GM18909 (cell line): ENCODE results near the gene ZNF831.

Experiments
- ATAC-seq: cut with Tn5 transposase; IDR thresholded peaks from one replicate; pipeline ENCODE4 v1.9.1; 2021; ENCODE audit warnings: mild to moderate bottlenecking; ENCODE audit not compliant: unreplicated experiment, poor library complexity

The ZNF831 gene

DNA sequence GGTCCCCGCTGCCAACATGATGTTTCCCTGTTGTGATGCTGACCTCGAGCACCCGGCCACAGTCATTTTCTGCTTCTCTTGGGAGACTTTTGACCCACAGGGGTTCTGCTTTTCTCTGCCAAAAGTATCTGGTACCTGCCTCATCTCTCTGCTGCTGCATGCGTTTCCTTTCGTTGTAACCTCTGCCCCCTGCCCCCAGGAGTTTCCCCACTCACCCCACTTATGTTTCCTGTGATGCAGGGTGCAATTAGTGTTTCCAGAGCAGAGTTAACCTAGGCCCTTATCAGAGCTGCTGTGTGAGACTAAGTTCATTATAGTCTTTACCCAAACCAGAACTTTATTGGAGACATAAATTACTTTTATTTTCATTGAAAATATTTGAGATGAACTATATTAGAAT, 71.6 kb downstream of the ZNF831 start:
- ATAC-seq, result no peak

DNA sequence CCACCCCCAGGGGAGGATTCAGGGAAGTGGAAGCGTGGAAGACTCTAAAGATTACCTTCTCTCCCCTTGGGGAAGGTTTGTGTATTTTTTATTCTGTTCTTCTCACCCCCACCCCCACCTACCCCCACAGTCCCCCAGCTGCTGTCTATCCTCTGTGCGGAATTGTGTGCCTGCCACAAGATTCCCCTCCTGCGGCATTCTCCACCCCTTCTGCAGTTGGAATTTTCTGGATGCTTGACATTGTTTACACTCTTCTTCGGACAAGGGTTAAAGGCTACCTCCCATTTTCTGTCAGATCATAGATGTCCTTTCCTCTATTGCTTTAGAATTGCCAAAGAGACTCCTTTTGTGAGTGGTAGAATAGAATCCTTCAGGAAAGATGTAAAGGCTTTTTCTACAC, 76.4 kb downstream of the ZNF831 start:
- no peak for ATAC-seq

DNA sequence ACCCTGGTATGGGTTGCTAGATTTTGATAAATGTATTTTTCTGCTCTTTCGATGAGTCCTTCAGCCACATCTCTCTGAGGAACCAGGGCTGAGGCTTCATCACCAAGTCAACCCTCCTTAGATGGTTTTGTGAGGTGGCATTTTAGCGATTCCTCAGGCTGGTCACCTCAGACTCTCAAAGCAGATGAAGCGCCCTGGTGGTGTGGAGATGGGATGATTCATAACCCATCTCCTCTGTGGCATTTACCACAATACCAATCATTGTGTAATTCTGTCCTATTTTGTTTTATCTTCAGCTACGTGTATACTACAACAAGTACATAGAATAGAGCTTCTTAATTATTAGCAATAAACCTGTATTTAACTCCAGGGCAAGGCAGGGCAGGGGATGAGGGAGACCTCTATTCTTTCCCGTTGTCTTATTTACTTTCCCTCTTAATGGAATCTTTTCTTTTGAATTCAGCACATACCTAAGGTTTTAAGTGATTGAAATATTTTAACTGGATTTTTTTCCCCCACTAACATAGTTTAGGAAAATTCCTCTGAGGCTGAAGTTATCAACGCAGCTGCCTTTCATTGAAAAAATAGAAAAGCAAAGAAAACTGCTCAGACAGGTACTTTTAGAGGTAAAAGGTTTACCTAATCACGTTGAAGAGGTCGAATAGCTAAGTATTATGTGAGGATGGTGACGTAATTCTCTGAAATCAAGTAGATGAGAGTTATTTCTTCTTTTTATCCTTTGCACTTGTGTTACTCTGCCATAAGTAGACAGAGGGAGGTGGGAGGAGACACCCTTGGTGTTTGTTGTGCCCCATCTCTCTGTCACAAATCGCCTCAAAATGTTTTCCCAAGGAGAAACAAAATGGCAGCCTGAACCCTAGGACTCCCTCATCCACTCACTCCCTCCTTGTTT, 79.3 kb downstream of the ZNF831 start:
- no peak for ATAC-seq

DNA sequence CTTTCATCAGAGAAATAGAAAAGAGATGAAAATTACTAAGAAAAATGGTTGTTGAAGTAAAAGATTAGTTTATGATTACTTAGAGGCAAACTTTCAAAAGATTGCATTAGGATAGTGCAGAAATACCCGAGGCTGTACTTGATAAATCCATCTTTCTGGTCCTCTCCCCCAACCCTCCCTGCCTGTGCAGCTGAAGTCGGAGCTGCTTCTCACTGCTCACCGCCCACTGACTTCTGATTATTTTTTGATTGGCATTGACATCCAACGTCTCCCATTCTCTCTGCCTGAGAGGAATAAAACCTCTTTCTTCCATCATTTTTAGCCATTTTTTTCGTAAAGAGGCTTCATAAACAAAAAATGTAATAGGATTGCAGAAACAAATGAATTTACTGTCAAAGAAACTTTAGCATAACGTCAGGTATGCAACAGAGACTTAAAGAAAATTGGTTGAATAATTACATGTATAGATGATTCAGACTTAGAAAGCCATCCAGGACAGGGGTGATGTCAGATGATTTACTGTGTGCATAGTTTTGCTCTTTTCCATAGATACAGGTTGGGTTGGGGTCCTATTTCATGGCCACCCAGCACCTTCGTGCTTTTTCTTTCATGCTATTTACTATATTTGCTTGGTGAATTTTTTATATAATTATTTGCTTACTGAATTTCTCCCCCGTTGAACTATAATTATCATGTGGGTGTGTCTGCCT, 83.2 kb downstream of the ZNF831 start:
- ATAC-seq, result no peak

DNA sequence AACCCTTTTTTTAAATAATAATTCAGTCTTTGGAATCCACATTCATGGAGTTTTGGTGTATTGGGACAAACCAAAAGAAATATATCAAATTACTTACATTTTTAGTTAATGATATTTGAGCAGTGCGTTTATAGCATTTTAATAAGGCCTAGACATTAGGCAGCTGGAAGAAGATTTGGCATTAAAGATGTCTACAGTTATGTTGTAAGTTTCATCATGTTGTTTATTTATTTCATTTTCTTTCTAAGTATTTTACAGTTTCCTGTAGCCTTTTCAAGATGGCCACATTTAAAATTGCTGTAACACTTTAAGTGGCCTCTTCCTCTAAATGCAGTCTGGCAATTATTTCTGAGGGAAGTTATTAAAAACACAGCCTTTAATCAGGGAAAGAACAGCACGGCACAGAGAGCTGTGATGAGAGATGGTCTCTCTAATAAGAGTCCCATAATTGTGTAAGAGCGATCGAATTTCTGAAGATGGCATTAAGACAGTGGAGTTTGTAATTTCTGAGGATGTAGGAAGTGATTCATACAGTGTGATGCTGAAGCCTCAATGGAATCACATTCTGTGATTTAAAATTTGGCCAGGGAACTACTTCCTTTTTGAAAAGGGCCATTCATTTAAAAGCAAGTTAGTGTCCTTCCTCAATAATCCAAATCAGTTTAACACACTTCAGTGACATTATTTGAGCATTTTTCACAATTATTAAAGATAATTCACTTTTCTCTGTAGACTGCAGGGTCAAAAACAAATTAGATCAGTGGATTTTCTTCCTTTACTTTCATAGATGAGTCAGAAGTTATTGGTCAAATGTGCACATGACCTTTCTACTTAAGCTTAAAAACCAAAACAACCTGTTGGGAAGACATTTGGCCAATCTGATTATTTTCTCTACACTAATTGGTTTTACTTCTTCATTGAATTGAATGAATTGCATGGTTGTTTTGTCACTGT, 84.4 kb downstream of the ZNF831 start:
- no peak for ATAC-seq

DNA sequence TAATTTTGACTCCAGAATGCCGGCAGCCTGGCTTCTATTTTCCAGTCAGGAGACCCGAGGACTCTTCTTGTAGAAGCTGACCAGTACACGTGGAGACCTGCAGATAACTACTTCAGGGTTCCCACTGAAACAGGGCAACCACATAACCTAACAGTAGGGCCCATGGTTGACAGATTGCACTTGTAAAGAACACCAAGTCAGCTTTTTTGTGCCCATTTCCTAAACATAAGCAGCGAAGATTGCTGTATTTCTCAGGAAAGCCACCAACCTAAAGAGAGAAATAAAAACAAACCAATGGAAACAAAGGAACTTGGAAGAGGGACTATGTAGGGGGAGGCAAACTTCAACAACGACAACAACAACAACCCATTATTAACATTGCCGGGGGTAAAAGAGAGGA, 86.7 kb downstream of the ZNF831 start:
- no peak for ATAC-seq

DNA sequence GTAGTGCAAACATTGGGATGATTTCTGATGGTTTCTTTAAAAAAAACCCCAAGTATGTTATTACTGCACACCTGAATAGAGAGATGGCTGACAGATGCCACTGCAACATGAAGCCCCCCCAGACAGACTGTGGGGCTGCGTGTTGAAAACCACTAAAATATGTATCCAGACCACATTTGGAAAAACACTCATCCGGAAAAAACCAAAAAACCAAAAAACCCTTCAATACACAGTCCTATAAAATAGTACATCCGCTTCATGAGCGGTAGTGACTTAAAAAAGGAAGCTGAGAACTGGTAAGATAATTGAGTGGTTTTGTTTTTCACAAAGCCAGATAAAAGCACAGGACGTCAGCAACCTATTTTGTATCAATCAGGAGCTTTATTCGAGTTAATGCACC, 89.7 kb downstream of the ZNF831 start:
- ATAC-seq, result no peak

DNA sequence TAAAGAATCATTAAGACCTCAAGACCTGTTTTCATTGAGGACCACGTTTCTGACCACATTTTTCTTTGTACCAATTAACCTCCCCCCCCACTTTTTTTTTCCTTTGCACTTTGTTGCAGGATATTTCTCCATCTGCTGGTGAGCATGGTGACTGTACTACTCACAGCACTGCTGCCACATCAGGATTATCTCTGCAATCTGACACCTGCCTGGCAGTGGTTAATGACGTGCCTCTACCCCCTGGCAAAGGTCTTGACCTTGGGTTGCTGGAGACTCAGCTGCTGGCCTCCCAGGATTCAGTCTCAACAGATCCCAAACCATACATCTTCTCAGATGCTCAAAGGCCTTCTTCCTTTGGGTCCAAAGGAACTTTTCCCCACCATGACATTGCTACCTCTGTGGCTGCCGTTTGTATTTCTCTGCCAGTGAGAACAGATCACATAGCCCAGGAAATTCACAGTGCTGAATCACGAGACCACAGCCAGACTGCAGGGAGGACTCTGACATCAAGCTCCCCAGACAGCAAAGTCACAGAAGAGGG, 90.2 kb downstream of the ZNF831 start:
- no peak for ATAC-seq

DNA sequence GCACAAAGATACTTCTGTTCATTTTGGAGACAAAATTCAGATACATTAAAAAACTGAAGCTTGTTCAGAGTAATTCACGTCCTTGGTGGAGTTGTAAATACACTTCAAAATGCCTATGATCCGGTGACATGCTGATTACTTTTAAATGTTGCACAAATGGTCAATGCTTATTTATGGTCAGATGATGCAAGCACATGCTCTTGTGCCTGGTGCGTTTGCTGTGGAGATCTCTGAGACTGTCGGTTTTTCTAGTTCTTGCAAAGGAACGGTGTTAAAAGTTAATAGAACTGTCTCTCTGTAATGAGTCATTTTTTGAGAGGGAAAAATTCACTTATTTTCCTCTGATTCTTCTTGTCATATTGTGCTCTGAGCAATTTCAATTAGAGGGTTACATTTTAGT, 91.6 kb downstream of the ZNF831 start:
- ATAC-seq, result no peak

DNA sequence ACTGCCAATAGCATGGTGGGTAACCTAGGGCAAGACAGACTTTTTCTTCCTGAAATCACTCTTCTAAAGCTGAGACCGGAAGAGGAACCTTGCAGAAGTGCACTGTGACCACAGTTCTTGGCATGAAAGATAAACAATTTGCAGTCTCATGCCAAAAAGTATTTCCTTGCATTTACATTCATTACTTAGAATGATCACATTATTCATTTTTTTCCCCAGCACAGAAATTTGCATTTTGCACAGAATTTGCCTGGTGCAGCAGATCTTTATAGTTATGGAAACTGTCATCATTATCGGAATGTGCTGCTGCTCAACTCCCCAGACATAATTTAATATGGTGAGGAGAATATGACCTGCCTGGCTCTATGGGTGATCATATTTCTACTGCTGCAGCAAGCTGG, 94.6 kb downstream of the ZNF831 start:
- ATAC-seq, result no peak

DNA sequence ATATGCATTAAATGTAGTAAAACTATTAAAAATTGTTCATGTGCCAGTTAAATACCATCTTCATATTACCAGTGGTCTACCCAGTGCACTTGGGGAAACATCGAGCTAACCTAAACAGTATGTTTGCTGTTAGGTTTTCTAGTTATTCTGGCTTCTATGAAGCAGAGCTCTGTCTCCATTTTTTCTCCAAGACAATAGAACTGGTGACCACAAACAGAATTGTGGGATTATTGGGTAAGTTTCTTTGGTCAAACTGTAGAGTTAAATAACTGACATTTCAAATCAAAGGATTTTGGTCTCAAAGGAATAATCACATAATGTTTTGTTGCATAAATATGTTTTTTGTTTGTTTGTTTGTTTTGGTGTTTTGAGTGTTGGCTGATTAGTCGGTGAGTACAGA, 96.3 kb downstream of the ZNF831 start:
- ATAC-seq, result no peak

DNA sequence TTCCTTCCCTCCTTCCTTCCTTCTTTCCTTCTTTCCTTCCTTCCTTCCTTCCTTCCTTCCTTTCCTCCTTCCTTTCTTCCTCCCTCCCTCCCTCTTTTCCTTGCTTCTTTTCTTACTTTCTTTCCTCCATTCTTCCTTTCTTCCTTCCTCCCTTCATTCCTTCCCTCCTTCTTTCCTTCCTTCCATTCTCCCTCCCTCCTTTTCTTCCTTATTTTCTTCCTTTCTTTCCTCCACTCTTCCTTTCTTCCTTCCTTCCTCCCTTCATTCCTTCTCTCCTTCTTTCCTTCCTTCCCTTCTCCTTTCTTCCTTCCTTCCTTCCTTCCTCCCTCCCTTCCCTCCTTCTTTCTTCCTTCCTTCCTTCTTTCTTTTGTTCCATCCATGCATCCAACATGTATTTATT, 101.7 kb downstream of the ZNF831 start:
- no peak for ATAC-seq

DNA sequence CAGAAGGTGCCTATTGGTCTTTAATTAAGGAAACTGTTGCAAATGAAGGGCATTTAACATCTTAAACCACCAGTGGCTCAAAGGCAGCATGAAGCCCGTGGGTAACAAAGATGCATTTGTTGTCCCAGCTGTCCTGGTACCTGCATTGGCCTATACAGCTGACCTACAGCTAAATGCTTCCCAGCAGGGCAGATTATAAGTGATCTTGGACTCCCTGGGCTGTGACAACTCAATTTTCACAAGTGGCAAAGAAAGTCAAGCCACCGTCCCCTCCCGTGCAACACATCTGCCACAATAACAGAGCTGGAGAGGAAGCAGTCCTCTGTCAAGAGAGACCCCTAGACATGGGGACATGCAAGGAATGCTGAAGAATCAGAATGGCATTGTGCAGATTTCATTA, 105.2 kb downstream of the ZNF831 start:
- no peak for ATAC-seq

DNA sequence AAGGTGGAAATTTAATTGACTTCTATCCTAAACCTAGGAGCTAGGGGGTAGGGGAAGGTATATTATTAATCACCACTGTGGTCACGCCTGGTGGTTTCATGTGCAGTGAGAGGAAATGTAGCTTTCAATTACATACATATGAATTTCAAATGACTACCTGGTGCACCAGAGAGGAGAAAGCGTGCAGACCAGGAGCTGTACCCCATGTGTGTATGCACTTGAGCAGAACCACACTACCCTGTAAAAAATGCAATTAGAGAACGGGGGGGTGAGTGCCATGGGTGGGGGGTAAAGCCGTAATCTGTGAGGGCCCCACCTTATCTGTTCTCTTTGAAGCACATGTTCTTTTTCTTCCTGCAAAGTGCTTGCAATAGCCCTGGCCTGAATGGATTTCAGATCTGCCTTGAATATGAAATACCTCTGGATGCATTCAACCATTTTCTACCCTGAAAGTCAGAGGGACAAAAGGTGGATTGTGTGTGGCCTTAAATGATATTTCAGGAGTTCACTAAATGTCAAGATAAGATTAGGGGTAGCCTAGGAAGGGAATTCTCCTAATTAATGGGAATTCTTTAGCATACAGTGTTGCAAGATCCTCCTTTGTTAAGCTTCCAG, 105.9 kb downstream of the ZNF831 start:
- no peak for ATAC-seq

DNA sequence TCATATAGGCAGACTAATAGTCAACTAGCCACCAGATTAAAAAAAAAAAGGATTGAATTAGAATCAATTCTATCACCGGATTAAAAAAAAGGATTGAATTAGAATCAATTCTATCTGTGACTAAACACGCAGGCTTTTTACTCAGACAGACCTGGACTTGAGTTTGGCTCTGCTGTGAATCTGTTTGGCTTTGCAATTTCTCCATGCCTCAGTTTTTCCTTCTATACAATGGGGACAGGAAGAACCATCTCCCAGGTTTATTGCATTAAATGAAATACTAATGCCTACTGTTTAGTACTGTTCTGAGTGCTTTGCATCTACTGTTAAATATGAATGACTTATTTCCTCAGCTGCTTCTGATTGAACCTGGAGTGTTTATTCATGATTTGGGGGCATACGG, 106.8 kb downstream of the ZNF831 start:
- ATAC-seq, result no peak

DNA sequence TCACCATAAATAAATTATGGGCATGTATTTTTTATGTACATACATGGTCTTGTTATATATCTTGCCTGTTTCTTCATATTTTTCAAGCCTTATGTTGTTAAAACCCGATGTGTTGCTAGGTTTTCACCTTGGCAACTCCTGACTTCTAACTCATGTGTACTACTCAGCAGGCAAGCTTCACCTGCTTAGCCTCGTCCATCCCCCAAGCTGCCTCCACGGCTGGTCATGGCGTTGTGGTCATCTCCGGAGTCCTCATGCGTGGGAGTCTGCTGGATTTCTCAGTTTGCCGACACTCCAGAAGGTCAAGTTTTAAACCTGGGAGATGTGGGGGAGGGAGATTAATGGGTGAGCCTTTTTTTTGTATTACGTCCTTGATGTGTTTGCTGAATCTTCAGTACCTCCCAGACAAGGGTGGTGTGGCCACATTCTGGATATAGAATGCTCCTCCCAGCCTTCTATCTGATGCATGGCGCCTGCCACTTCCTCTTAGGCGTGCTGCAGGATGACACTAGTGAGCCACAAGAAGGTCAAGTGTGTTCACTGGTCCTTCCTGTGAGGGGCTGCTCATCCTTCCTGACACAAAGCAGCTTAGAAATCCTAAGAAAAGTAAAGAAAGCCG, 110.2 kb downstream of the ZNF831 start:
- no peak for ATAC-seq

DNA sequence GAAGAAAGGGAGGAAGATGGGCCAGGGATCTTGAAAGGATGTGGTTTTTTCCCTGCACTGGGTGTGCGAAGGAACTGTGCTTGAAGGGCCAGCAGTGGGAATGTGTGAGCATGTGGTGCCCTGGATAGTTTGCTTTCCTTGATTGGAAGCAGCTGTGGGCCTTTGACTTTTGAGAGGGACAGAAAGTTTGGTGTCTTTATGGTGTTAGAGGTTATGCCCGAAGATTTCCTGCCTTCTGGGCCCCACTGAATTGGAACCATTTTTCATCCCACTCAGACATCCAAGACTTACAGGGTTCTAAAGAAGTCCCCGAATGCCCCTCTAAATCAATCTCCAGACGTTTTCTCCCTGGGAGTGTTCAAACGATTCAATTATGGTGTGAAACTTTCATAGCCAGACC, 113.3 kb downstream of the ZNF831 start:
- no peak for ATAC-seq

DNA sequence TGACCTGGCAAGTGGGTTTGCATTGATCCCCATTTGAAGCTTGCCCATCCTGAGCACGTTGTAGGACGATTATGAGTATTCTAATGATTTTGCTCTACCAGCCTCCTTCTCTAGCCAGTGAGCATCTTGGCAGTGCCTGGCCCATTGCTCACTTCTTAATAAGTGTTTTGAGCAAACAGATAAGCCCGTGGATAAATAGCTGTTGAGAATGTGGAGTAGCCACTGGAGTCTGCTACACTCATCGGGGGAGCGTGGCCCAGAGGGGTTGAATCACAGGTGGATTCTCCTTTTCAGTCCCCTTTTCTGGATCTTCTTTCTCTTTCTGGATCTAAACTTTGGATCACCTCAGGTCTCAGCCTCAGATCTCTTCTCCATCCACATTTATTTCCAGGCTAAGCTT, 120.8 kb downstream of the ZNF831 start:
- ATAC-seq, result no peak

DNA sequence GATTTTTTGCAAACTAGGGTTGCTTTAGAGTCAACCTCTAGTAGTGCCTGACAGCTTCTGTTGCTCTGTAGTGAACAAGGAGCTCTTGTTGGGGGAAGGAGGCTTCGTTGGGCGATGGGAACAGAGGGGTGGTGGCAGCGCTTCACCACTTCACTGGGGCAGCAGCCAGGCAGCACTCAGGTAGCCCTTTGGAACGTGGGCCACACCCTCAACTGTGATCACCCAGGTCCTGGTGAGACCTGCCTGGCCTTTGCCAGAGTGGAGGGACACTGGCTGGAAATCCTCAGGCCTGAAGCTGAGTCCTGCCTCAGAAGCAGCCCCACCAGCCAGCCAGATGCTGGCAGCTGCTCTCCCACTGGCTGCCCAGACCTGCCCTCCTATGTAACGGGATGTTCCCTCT, 126.4 kb downstream of the ZNF831 start:
- ATAC-seq, result no peak
